Measurements from ENCODE around the gene MYCBPAP.

DNA sequence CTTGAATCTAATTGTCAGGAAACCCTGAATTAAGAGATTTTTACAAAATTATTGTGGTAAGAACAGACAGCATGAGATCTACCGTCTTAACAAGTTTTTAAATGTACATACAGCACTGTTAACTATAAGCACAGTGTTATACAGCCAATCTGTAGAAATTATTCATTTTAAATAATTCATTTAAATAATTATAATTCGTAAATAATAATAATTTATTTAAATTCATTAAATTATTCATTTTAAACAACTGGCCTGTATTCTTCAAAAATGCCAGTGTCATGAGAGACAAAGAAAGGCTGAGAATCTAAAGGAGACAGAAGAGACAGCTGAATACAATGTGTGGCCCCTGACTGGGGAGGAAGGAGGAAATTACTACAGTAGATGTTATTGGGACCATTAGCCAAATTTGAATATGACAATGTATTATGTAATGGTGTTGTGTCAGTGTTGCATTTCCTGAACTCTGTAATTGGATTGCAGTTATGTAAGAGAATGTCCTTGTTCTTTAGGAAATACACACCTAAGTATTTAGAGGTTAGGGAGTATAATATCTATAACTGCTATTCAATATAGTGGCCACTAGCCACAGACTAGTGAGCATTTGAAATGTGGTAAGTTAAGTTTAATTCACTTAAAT, 27.3 kb upstream of the MYCBPAP start:
- TF ChIP-seq POLR2A (IDR thresholded peaks at IDR 0.05), result no peak
- TF ChIP-seq CTCF (IDR thresholded peaks at IDR 0.05), result no peak

Data from right lobe of liver (tissue), 4 donors.